Stomach (tissue), 9 donors: ENCODE measurements around the gene ZNF438. TPM values are rescaled to one million over a fixed set of nuclear protein-coding genes. Genes with fewer than 3 reads are reported as not detected.

Experiments used
- DNase-seq, 2 donors: peaks; one replicate each; pipeline versions ENCODE4 v3.0.0 to v3.0.0-alpha.2; 2013 to 2019
- H3K27ac ChIP-seq, 5 donors: fragments of 200-600 bp in 4 of 5; sonication (generic) in 4 of 5; one replicate each; pipeline ENCODE4 v1.5.1; 2013 to 2019; ENCODE audit warnings: mild to moderate bottlenecking in 1 of 5, moderate library complexity in 1 of 5
- H3K27me3 ChIP-seq, 3 donors: fragments of 200-600 bp; sonication (generic); one replicate each; pipeline ENCODE4 v1.5.1; 2017 to 2019; ENCODE audit warnings: mixed run types in 1 of 3
- H3K36me3 ChIP-seq, 4 donors: fragments of 200-600 bp; sonication (generic); 1 replicate in 3 of 4; 2 replicates in 1 of 4; pipeline ENCODE4 v1.5.1; 2016 to 2019
- H3K4me1 ChIP-seq, 4 donors: fragments of 200-600 bp; sonication (generic); one replicate each; pipeline ENCODE4 v1.5.1; 2016 to 2019
- H3K4me3 ChIP-seq, 4 donors: fragments of 200-600 bp; sonication (generic) in 3 of 4; one replicate each; pipeline ENCODE4 v1.5.1; 2016 to 2019; ENCODE audit warnings: mild to moderate bottlenecking in 1 of 4
- H3K9me3 ChIP-seq, 4 donors: fragments of 200-600 bp; sonication (generic); one replicate each; pipeline ENCODE4 v1.5.1; 2016 to 2019
- CTCF ChIP-seq, 7 experiments: fragments of 450-650 bp in 4 of 7; fragments of 200-600 bp in 3 of 7; sonication (generic) in 3 of 7; IDR thresholded peaks; one replicate each; pipeline ENCODE4 v1.5.1; 2016 to 2019; ENCODE audit warnings: antibody characterized with exemption in 7 of 7, control low read depth in 2 of 7, mild to moderate bottlenecking in 1 of 7
- EP300 ChIP-seq: sonication (generic); formaldehyde crosslinking; IDR thresholded peaks from one replicate; pipeline ENCODE4 v1.6.1; 2017; ENCODE audit warnings: antibody characterized with exemption
- POLR2A ChIP-seq, 4 donors: fragments of 450-650 bp; IDR thresholded peaks; one replicate each; pipeline ENCODE4 v1.6.1; 2016; ENCODE audit warnings: antibody characterized with exemption in 4 of 4, control low read depth in 2 of 4, mild to moderate bottlenecking in 1 of 4, moderate library complexity in 1 of 4
- POLR2AphosphoS5 ChIP-seq, 3 donors: sonication (generic); formaldehyde crosslinking; IDR thresholded peaks; one replicate each; pipeline ENCODE4 v1.6.1; 2016; ENCODE audit warnings: antibody characterized with exemption in 3 of 3
- WGBS, 5 donors: extraction: QIAGEN DNeasy Blood & Tissue Kit in 3 of 5; methylation state at CpG; one replicate each; pipeline versions ENCODE4 v1.1.5 to v1.1.7; 2013 to 2018; 5-methylcytosine and 5-hydroxymethylcytosine counted together
- intact Hi-C: fragments of 100-400 bp; cut with DNase I; formaldehyde crosslinking; loops from one replicate; pipeline ENCODE4 v1.15.1; 2023; ENCODE audit warnings: low total_unique reads
- polyA plus RNA-seq, 3 donors: library from polyadenylated mRNA; stranded (reverse); fragments of 200-250 nt; gene quantifications; one replicate each; pipeline ENCODE4 v1.2.3, GENCODE V29; 2013
- total RNA-seq, 5 donors: library from RNA; depleted of rRNA; stranded (reverse); fragments of >200 nt; gene quantifications; one replicate each; pipeline versions ENCODE4 v1.1.0 to v1.2.3, GENCODE V29; 2014 to 2016
- donor health status: healthy with polysubstance abuse.
- donor health status: Bipolar disorder and iron deficiency.
- donor health status: healthy.

ZNF438 gene
- total and polyA plus RNA-seq, 8 donors, result 3.5 to 37.9 (median 5.4) TPM; not detected in 1

DNA sequence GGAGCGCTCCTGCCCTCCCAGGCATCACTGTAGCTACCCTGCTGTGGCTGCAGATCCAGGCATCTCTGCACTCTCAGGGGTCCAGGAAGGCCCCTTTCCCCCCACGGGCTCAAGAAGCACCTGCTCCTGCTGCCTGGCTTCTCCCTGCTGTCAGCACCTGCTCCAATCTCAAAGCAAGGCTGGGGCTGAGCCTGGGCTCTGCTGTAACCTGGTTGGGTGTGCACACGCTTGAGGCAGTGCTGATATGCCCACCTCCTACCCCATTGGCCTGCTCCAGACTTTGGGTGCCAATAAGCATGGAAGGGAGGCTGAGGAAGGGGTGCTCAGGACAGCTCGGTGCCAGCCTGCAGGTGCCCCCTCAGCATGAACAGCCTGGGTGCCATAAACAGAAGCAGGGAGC, 185.0 kb downstream of the ZNF438 start:
- no peak for DNase-seq
- Histone ChIP-seq H3K9me3 (no peaks in the 10 kb centered on the region), H3K4me3 (no peak overlapping the region), H3K27me3 (no peaks in the 10 kb centered on the region), H3K27ac (no peak overlapping the region), H3K36me3 (peaks cover 0 to 44% (median 37%) of the 10 kb centered on the region in 4 donors), H3K4me1 (no peaks in the 10 kb centered on the region)
- WGBS, 5 donors, result 58 to 100% (median 72%) methylated on average over 2 to 4 of the region's 4 CpGs
- intact Hi-C loops, result no loop called here
- no peak for TF ChIP-seq EP300
- no peak for TF ChIP-seq POLR2AphosphoS5 (IDR thresholded peaks at IDR 0.05)
- no peak for TF ChIP-seq CTCF (IDR thresholded peaks at IDR 0.05)

DNA sequence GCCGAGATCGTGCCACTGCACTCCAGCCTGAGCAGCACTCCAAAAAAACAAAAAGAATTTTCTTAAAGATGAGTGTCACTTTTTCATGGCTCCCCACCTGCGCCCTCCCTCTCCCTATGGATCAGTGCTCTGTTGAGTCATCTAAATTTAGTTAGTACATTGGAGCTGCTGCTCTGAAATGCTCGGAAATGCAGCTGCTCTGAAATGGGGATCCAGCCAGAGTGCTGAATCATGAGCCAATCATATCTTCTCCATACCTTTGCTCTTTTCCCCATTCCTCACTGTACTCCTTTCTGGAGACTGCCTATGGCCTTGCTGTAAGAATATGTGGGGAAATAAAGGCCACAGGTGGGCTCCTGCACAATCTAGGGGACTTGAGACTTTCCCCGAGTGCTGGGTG, 188.8 kb downstream of the ZNF438 start:
- intact Hi-C loops, result no loop called here
- 89 to 97% (median 93%) methylated on average over 5 of the region's 5 CpGs for WGBS, 5 donors
- Histone ChIP-seq H3K27me3 (no peaks in the 10 kb centered on the region), H3K36me3 (peaks cover 0 to 31% (median 14%) of the 10 kb centered on the region in 4 donors), H3K9me3 (no peaks in the 10 kb centered on the region), H3K27ac (no peak overlapping the region), H3K4me3 (no peak overlapping the region), H3K4me1 (peaks cover 0 to 19% (median 7%) of the 10 kb centered on the region in 4 donors)
- DNase-seq, result no peak
- TF ChIP-seq POLR2AphosphoS5 (IDR thresholded peaks at IDR 0.05), result no peak
- no peak for TF ChIP-seq EP300
- no peak for TF ChIP-seq CTCF (IDR thresholded peaks at IDR 0.05)
- no peak for TF ChIP-seq POLR2A (IDR thresholded peaks at IDR 0.05)

GRCh38 chr10:30842185-30842584, 189.5 kb downstream of the ZNF438 start:
- 80 to 100% (median 95%) methylated on average over 1 of the region's 1 CpG for WGBS, 5 donors
- no peak overlapping the region for H3K4me3 ChIP-seq
- no peaks in the 10 kb centered on the region for H3K9me3 ChIP-seq
- no peak overlapping the region for H3K27ac ChIP-seq
- DNase-seq, result no peak
- H3K4me1 ChIP-seq, result peaks cover 0 to 19% (median 7%) of the 10 kb centered on the region in 4 donors
- H3K27me3 ChIP-seq, result no peaks in the 10 kb centered on the region
- no peak for TF ChIP-seq POLR2AphosphoS5 (IDR thresholded peaks at IDR 0.05)
- H3K36me3 ChIP-seq, result peaks cover 0 to 24% (median 9%) of the 10 kb centered on the region in 4 donors
- intact Hi-C loops, result no loop called here

DNA sequence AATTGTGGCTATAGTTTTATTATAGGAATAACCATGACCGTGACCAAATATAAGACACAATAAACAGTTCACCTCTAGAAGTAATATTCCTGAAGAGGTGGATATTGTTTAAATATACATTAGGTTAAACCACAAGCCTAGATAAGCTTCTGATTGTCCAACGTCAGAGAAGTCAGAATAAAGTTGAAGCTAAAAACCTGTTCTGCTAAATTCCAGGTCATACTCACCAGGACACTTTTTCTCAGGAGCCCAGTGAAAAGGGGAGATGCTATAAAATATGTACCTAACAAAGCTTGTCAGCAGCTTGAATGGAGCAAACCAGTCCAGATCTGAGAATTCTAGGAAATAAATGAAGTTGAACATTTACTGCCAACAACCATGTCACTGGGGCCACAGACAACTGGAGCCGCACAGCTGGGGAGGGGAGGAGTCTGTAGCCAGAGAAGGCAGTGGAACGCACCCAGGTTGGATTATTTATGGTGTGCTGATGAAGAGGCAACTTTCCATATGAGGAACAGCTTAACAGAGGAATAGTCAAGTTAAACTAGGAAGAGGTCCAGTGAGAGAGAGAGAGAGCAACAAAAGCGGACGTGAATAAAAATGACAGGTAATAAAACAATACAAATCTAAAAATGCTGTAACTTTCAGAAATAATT, 191.1 kb downstream of the ZNF438 start:
- Histone ChIP-seq H3K4me1 (peaks cover 0 to 19% (median 7%) of the 10 kb centered on the region in 4 donors), H3K27me3 (no peaks in the 10 kb centered on the region), H3K9me3 (no peaks in the 10 kb centered on the region), H3K4me3 (no peak overlapping the region), H3K27ac (peak overlapping the region in 2 of 5 donors; percentile 11 to 47), H3K36me3 (peaks cover 0 to 9% (median 6%) of the 10 kb centered on the region in 4 donors)
- intact Hi-C loops, result no loop called here
- TF ChIP-seq POLR2A (IDR thresholded peaks at IDR 0.05) (no peak), POLR2AphosphoS5 (IDR thresholded peaks at IDR 0.05) (no peak), EP300 (no peak), CTCF (IDR thresholded peaks at IDR 0.05) (no peak)
- peak in 1 of 2 donors; percentile 69 for DNase-seq
- WGBS, 5 donors, result 24 to 39% (median 37%) methylated on average over 6 of the region's 6 CpGs

DNA sequence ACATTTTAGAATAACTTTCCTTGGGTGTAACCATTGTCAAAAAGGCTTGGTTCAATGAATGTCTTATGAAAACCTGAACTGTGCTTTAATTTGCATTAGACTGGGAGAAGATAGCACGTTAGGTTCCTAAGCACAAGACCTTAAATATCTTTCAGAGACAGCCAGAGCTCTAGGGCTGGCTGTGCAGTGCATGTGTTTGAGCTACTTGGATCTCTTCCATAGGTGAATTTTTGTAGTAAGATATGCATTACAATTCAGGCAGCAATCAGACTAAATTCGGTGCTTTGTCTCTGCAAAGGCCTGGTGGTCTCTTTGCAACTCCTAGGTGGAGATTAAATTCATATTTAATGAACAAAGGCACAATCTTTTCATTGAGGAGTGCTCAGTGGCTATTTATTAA, 192.0 kb downstream of the ZNF438 start:
- Histone ChIP-seq H3K27ac (no peak overlapping the region), H3K4me1 (peaks cover 0 to 24% (median 7%) of the 10 kb centered on the region in 4 donors), H3K27me3 (no peaks in the 10 kb centered on the region), H3K4me3 (no peak overlapping the region), H3K36me3 (peaks cover 0 to 1% (median 0%) of the 10 kb centered on the region in 4 donors), H3K9me3 (no peaks in the 10 kb centered on the region)
- TF ChIP-seq CTCF (IDR thresholded peaks at IDR 0.05), result no peak
- no peak for TF ChIP-seq EP300
- TF ChIP-seq POLR2AphosphoS5 (IDR thresholded peaks at IDR 0.05), result no peak
- 66 to 81% (median 71%) methylated on average over 2 of the region's 2 CpGs for WGBS, 5 donors
- no peak for DNase-seq
- intact Hi-C loops, result no loop called here
